ENCODE data around the gene HLCS. TPM values are rescaled to one million over a fixed set of nuclear protein-coding genes. Genes with fewer than 3 reads are reported as not detected.

HLCS gene
- total RNA-seq, 1 experiment from 2014 or later, result 30.9 TPM

GRCh38 chr21:36883532-36884486, 82.7 kb downstream of the HLCS start:
- DNase-seq (ENCODE audit: low read depth), result no peak

GRCh38 chr21:36882776-36883175, 83.7 kb downstream of the HLCS start:
- no peak for DNase-seq (ENCODE audit: low read depth)

- DNase-seq (ENCODE audit: low read depth), result peak; percentile 97
Measured at GRCh38 chr21:36881228-36881627, 85.2 kb downstream of the HLCS start.

- DNase-seq (ENCODE audit: low read depth), result no peak
Measured at GRCh38 chr21:36879827-36880226, 86.6 kb downstream of the HLCS start.

- DNase-seq (ENCODE audit: low read depth), result no peak
Measured at GRCh38 chr21:36877741-36878140, 88.7 kb downstream of the HLCS start.

GRCh38 chr21:36874665-36875064, 91.8 kb downstream of the HLCS start:
- DNase-seq (ENCODE audit: low read depth), result no peak

GRCh38 chr21:36873513-36873912, 93.0 kb downstream of the HLCS start:
- peak; percentile 53 for DNase-seq (ENCODE audit: low read depth)

- DNase-seq (ENCODE audit: low read depth), result no peak
Measured at GRCh38 chr21:36867291-36867905, 99.1 kb downstream of the HLCS start.

GRCh38 chr21:36866419-36866818, 100.0 kb downstream of the HLCS start:
- no peak for DNase-seq (ENCODE audit: low read depth)

GRCh38 chr21:36864974-36865373, 101.5 kb downstream of the HLCS start:
- DNase-seq (ENCODE audit: low read depth), result no peak

- DNase-seq (ENCODE audit: low read depth), result no peak
Measured at GRCh38 chr21:36863260-36863659, 103.2 kb downstream of the HLCS start.

GRCh38 chr21:36861595-36862323, 104.7 kb downstream of the HLCS start:
- no peak for DNase-seq (ENCODE audit: low read depth)

- DNase-seq (ENCODE audit: low read depth), result peak; percentile 69
Measured at GRCh38 chr21:36860736-36861594, 105.5 kb downstream of the HLCS start.

- peak; percentile 57 for DNase-seq (ENCODE audit: low read depth)
Measured at GRCh38 chr21:36859744-36860501, 106.5 kb downstream of the HLCS start.

- DNase-seq (ENCODE audit: low read depth), result peak; percentile 52
Measured at GRCh38 chr21:36858320-36858957, 108.0 kb downstream of the HLCS start.

GRCh38 chr21:36856643-36857042, 109.8 kb downstream of the HLCS start:
- DNase-seq (ENCODE audit: low read depth), result no peak

GRCh38 chr21:36854391-36854790, 112.1 kb downstream of the HLCS start:
- DNase-seq (ENCODE audit: low read depth), result peak; percentile 55

- no peak for DNase-seq (ENCODE audit: low read depth)
Measured at GRCh38 chr21:36852864-36853263, 113.6 kb downstream of the HLCS start.

- no peak for DNase-seq (ENCODE audit: low read depth)
Measured at GRCh38 chr21:36852293-36852692, 114.2 kb downstream of the HLCS start.

GRCh38 chr21:36851121-36851520, 115.3 kb downstream of the HLCS start:
- no peak for DNase-seq (ENCODE audit: low read depth)
